HL-60/S4 treated with phorbol 12-myristate 13-acetate at 8.2 ng/mL for 4 days and 3 days (cell line): ENCODE measurements around the gene TMEM98.
"Not testable (repeated sequence)": the region's sequence is repeated elsewhere in the genome, so short reads cannot be mapped to it uniquely, and the experiment has no call there.

Experiments
- in situ Hi-C: fragments of 300-500 bp; cut with MboI; formaldehyde crosslinking; loops from 2 replicates; pipeline ENCODE4 v1.15.0; 2022; ENCODE audit warnings: low sequenced_read_pairs

The TMEM98 gene

DNA sequence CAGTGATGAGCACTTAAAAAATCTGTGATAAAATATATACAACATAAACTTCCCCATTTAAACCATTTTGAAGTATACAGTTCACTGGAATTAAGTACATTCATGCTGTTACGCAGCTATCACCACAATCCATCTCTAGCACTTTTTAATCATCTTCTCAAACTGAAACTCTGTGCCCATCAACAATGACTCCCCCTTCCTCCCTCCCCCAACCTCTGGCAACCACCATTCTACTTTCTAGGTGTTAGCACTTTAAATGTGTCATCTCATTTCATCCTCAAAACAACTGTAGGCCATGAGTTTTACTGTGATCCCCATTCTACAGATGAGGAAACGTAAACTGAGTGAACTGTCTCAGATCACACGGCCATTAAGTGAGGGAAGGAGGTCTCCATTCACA is 13.8 kb upstream of the TMEM98 start:
- in situ Hi-C loops = no loop called here

DNA sequence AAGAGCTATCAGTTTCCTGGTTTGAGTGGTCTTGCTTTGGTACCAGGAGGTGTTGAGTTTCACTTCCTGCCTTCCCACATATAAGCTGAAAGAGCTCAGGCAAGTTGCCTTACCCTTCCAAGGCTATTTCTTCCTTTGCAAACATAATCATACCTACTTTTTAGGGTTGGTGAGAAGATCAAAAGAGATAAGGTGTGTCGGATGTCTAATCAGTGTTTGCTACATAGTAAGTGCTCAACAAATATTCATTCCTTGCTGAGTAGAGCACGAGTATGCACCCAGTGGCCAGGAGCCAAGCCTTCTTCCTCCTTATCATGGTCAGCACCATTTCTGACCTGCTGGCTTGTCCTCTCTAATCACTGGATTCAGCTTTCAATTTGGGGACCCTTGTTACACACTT is 12.7 kb upstream of the TMEM98 start:
- in situ Hi-C loops = no loop called here

- in situ Hi-C loops = no loop called here
Observed at GRCh38 chr17:32916134-32916533, 11.8 kb upstream of the TMEM98 start.

DNA sequence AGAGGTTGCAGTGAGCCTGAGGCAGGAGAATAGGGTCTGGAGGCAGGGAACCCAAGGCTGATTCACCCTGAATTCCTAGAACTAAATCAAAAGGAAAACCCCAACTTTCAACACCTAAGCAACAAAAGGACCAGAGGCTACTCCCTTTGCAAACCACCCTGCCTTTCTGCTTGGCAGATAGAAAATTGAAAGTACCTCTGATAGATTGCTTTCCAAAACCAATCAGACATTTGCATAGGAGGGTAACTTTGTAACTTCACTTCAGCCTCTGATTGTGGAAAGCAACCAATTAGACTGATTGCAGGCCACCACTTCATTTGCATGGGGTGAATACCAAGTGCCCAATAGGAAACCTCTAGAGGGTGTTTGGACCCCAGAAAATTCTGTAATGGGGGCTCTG is 10.9 kb upstream of the TMEM98 start:
- in situ Hi-C loops = no loop called here

DNA sequence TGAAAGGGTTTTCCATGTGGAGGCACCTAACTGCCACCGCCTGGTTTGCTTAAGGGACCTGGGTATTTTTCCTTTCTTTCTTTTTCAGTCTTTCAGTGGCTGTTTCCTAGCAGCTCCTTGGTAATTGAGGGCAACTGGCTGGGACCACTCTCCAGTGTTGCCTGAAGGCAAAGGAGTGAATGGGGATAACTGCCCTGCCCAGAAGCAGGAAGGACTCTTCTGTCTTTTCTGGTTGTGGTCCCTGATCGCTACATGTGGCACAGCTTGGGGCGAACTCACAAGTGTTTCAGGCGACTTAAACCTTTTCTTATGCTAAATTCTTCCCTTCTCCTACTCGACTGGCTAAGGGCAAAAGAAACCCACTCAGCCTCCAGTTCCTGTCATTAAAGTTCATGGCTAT is 10.1 kb upstream of the TMEM98 start:
- in situ Hi-C loops = no loop called here

- in situ Hi-C loops = not testable (repeated sequence)
Observed at GRCh38 chr17:32919876-32920275, 8.1 kb upstream of the TMEM98 start.

DNA sequence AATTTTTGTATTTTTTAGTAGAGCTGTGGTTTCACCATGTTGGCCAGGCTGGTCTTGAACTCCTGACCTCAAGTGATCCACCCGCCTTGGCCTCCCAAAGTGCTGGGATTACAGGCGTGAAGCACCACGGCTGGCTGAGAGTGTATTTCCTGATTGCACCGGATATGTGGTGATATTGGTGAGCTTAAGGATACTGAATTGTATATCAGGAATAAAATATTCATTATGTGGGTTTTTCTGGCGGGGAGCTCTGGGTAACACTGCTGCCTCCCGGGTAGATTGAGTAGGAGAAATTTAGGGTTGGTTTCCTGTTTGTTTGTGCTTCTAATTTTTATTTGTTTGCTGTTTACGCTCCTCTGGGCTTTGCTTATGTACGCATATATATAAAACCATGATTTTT is 7.7 kb upstream of the TMEM98 start:
- in situ Hi-C loops = no loop called here

GRCh38 chr17:32921017-32921416 is 6.9 kb upstream of the TMEM98 start:
- in situ Hi-C loops = no loop called here

DNA sequence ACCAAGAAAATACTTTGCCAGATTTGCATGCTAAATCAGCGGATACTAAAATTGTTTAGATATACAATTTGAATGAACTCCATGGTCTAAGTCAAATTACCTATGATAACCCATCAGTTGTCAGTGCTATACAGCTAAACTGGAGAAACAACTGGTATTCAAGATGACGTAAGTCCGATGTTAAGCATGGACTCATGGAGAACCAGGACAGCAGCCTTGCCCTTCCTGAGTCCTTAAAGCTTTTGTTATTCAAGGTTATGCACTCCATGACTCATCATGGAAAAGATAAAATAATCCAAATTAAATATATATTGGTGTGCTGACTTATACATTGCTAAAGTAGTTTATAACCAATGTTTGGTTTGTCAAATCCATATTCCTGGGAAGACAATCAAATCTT is 4.0 kb upstream of the TMEM98 start:
- in situ Hi-C loops = not testable (repeated sequence)

GRCh38 chr17:32926183-32926582 is 1.8 kb upstream of the TMEM98 start:
- in situ Hi-C loops = no loop called here

DNA sequence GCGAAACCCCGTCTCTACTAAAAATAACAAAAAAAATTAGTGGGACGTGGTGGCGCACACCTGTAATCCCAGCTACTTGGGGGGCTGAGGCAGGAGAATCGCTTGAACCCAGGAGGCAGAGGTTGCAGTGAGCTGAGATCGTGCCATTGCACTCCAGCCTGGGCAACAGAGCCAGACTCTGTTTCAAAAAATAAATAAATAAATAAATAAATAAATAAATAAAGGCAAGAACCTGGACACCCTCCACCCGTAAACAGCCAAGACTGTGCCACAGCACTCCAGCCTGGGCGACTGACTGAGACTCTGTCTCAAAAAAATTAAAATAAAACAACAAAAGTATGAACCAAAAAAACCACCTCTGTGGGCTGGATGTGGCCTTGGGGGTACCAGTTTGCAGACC is 1.2 kb upstream of the TMEM98 start:
- in situ Hi-C loops = not testable (repeated sequence)

DNA sequence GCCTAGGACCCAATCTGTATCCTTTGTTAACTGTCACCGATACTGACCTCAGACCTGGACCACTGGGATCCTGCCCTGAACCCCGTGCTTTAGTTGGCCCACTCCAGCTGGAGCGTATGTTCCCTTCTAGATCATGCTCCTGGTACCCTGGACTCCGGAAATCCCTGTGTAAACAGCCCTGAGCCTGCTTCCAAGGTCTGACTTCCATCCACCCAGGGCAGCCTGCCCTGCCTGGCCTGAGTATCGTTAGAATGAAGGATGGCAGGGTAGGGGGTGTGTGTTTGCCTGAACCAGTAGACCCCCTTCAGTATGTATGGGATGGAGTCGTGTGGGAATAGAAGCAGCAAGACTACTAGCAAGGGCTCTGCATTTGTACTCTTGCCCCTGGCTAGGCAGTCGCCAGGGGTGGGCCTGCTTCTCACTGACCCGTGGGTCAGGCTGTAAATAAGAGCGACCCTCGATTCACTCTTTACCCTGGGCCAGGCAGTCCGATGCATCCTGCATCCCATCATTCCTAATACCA is 691 bp upstream of the TMEM98 start:
- in situ Hi-C loops = no loop called here

DNA sequence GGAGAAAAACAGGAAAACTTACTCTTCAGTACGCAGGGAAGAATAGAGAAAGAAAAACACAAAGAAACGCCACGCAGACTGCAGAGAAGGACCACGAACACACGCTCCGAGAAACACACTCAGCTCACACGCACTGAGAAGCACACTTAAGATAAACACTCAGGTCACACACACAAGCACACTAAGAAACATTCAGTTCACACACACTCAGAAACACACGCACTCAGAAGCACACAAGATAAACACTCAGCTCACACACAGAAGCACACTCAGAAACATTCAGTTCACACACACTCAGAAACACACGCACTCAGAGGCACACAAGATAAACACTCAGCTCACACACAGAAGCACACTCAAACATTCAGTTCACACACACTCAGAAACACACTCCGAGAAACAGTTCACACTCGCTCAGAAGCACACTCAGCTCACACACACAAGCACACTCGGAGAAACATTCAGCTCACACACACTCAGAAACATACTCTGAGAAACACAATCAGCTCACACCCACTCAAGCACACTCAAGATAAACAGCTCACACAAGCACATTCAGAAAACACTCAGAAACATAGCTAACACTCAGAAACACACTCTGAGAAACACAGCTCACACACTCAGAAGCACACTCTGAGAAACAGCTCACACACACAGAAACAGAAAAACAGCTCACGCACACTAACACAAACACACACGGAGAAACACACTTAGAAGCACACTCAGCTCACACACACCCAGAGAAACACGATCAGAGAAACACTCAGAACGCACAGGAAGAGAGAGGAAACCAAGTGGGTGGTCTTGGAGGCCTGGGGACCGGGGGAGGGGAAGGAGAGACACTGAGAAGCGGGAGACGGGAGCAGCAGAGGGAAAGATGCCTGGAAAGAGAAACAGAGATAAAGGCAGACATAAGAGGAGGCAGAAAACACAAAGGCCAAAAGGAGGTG is 908 bp downstream of the TMEM98 start:
- in situ Hi-C loops = no loop called here

DNA sequence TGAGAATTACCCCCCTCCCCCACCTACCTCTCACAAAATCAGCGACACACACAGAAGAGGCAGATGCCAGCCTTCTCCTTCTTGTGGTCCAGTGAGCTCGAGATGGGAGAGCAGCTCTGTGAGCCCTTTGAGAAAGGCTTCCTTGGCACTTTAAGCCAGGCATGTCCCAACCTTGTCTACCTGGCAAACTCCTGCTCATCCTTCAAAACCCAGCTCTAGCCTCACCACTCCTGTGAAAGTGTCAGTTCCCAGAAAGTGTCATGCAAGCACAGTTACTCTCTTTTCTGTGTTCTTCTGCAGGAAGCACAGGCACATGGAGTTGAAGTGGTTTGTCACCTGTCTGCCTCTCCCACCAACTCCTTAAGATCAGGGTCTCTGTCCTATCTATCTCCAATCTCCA is 1.6 kb downstream of the TMEM98 start:
- in situ Hi-C loops = no loop called here

- in situ Hi-C loops = loop anchor here (10.0 kb wide), 1 partner anchor 146 kb away; no protein-coding TSS in a partner anchor
Observed at GRCh38 chr17:32930512-32930911, 2.6 kb downstream of the TMEM98 start.

DNA sequence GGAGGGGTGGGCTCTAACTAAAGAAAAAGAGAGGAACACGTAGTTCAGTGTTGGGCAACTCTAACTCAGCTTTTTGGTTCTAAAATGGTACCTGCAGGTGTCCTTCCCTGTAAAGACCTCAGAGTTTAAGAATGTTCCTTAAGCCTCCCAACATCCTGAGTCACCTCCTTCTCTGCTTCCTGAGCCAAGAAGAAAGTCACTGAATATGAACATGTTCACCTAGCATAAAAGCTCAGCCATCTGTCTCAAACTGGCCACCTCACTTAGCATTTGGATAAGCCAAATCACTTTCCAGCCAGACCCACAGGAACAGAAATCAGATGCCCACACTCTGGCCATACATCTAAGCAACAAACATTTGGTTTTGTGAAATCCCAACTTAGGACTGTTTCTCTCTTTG is 3.7 kb downstream of the TMEM98 start:
- in situ Hi-C loops = loop anchor here (10.0 kb wide), 1 partner anchor 147 kb away; no protein-coding TSS in a partner anchor

DNA sequence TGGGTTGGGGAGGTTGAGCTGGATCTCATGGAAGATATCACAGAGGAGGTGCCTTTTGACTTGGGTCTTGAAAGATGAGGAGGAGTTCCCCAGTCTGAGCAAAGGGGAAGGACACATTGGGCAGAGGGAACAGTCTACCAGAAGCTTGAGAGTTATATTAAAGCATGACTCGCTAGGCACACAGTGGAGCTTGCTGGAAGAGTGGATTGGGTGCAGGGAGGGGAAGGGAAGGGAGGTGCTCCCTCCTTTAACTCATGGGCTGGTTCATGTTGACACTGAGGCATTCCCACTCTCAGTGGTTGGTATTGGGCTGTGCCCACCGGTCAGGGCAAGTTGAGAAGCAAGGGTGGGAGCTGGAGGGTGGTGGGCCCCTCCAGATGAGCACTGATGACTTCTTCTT is 5.9 kb downstream of the TMEM98 start:
- in situ Hi-C loops = loop anchor here (10.0 kb wide), 1 partner anchor 149 kb away; no protein-coding TSS in a partner anchor

GRCh38 chr17:32935726-32936125 is 7.8 kb downstream of the TMEM98 start:
- in situ Hi-C loops = loop anchor here (10.0 kb wide), 1 partner anchor 151 kb away; no protein-coding TSS in a partner anchor

DNA sequence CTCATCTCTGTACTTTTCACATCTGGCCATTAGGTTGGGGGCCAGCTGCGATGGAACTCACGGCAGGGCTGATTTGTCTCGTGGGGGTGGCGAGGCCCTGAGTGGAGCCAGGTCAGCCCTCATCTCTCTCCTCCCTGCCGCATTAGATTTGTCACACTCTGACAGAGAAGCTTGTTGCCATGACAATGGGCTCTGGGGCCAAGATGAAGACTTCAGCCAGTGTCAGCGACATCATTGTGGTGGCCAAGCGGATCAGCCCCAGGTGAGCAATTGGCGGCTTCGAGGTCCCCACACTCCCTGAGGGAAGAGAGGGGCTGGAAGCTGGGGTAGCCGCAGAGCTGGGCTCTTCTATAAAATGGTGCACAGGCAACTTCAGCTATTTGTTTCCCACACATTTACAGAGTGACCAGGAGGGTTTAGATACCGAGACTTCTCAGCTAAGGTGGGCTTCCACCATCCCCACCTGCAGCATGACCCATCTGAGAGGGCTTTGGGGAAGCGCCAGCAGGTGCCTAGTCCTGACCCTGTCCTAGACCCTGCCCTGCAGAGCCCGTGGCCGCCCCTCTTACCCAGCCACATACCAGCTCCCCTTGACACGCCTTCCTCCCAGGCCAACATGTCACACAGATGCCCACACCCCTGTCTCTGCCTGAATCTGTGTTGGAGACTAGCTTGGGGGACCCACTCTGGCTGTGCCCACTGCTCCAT is 8.4 kb downstream of the TMEM98 start:
- in situ Hi-C loops = loop anchor here (10.0 kb wide), 1 partner anchor 152 kb away; no protein-coding TSS in a partner anchor

DNA sequence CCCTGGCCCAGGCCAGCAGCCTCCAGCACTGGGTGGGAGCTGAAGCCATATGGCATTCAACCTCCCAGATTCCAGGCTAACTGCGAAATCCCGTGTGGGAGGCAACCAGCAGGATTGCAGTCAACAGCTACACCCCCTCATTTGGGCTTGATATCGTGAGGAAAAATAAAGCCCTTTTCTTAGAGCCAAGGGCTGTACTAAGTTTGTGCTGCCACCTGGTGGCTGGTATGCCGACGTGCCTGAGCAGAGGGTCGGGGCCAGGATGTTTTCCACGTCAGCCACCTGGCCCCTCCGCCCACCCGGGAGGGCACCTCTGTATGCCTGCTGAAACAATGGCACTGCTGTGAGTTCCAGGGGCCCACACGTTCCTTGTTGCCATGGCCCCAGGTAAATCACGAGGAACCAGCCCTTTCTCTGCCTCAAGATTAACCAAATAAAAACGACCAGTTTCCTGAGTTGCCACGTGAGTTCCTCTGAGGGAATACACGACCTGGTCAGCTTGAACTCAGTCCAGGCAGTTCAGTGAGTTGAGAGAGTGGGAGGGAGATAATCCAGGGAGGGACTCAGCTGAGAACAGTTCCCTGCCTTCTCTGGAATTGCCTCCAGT is 9.0 kb downstream of the TMEM98 start:
- in situ Hi-C loops = loop anchor here (10.0 kb wide), 1 partner anchor 152 kb away; no protein-coding TSS in a partner anchor
